ENCODE data around the gene PTCSC3.

The PTCSC3 gene

GRCh38 chr14:36085861-36086260 lies 90.7 kb downstream of the PTCSC3 start:
- no peak for DNase-seq
- H3K27me3 Mint-ChIP-seq = no peaks in the 10 kb centered on the region
- H3K9me3 Mint-ChIP-seq = no peaks in the 10 kb centered on the region
- H3K4me3 Mint-ChIP-seq = no peak overlapping the region
- no peak overlapping the region for H3K27ac Mint-ChIP-seq
- H3K36me3 Mint-ChIP-seq = no peaks in the 10 kb centered on the region
- CTCF ChIA-PET = no interaction called here
- no peaks in the 10 kb centered on the region for H3K4me1 Mint-ChIP-seq

All from activated naive CD4-positive, alpha-beta T cell treated with anti-CD3 and anti-CD28 coated beads, Interleukin-2, amount 10 ng/mL, durations not matched to agents 7 days and 5 days (primary cell).